D721Med (cell line): Measurements from ENCODE around the gene LPAR2.
"Not testable (repeated sequence)": the region's sequence is repeated elsewhere in the genome, so short reads cannot be mapped to it uniquely, and the experiment has no call there.

Source experiments
- DNase-seq: peaks from one replicate; pipeline ENCODE4 v3.0.0; 2011; ENCODE audit warnings: low spot score; ENCODE audit not compliant: insufficient read length
- FAIRE-seq: peaks from 2 replicates; lab custom pipeline; 2011; peaks lifted over from hg19 to GRCh38; lab: Jason Lieb, UNC
- CTCF ChIP-seq: IDR thresholded peaks from 2 replicates; pipeline ENCODE4 v1.5.1; 2012; ENCODE audit warnings: mild to moderate bottlenecking, control low read depth; ENCODE audit not compliant: insufficient read depth; ENCODE audit errors: missing control alignments

LPAR2 gene

DNA sequence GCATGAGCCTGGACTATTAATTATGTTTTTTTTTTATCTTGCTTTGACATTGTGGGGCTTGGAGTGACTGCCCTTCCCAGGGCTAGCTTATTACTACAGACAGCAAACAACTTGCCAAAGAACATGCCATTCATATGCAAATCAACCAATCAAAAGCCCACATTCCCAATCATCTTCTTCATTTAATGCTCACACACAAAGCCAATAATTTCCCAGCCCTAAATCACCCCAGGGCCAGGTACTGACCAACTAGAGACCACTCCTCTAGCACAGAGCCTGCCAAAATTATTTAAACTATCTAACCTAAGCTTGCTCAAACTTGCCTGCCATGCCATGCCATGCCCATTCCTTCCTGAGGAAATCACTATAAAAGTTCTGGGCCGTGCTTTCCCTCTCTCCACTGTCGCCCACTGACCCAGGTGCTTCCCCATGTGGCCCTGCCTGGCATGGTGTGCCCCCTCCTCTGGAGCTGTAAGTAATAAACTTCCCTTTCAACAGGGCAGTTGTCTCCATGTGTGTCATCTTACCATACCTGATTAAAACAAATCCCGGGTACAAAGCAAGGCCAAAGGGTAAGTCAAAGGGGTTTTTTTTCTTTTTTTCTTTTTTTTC, 25.2 kb downstream of the LPAR2 start:
- no peak for FAIRE-seq

GRCh38 chr19:19602136-19602712, 25.8 kb downstream of the LPAR2 start:
- no peak for TF ChIP-seq CTCF
- no peak for FAIRE-seq
- DNase-seq: no peak

More for the DNA sequence above, 25.2 kb downstream of the LPAR2 start:
- DNase-seq: no peak
- no peak for TF ChIP-seq CTCF

DNA sequence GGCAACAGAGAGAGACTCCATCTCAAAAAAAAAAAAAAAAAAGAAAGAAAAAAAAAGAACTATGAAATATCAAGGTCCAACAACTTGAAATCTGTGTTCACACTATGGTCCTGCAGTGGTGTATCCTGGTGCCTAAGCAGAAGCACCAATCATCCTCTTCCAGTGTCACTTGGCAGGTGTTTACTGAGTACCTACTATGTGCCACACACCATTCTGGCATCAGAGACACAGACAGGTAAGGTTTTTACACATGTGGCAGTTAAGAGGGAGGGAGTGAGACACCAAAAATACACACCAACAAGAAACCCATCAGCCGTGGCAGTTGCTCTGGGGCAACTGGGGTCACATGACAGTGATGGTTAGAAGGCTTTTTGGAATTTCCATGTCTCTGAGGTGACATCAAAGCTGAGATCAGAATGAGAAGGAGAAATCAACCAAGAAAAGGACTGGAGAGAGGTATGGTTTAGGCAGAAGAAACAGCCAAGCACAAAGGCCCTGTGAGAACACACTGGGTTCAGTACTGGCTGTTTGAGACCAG, 27.2 kb downstream of the LPAR2 start:
- TF ChIP-seq CTCF: no peak

DNA sequence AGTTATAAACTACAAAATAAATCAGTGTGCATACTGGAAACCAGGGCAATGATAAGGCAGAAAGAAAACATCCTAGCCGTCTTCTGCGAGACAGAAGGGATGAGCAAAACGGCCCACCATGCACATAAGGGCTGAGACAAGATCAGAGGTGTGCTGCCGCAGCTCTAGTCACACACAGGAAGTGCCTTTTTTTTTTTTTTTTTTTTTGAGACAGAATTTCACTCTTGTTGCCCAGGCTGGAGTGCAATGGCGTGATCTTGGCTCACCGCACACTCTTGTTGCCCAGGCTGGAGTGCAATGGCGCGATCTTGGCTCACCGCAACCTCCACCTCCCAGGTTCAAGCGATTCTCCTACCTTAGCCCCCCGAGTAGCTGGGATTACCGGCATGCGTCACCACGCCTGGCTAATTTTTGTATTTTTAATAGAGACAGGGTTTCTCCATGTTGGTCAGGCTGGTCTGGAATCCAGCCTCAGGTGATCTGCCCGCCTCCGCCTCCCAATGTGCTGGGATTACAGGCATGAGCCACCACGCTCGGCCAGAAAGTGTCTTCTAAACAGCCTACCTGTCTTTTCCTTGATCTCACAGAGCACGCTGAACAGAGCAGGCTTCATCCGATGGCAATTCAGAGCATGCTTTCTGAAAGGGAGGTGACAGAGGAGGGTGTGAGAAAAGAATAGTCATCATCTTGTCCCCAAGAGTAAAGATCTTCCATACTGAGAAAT, 29.1 kb downstream of the LPAR2 start:
- DNase-seq, FAIRE-seq: not testable (repeated sequence)

More for the DNA sequence above, 27.2 kb downstream of the LPAR2 start:
- FAIRE-seq (no peak), DNase-seq (no peak)

DNA sequence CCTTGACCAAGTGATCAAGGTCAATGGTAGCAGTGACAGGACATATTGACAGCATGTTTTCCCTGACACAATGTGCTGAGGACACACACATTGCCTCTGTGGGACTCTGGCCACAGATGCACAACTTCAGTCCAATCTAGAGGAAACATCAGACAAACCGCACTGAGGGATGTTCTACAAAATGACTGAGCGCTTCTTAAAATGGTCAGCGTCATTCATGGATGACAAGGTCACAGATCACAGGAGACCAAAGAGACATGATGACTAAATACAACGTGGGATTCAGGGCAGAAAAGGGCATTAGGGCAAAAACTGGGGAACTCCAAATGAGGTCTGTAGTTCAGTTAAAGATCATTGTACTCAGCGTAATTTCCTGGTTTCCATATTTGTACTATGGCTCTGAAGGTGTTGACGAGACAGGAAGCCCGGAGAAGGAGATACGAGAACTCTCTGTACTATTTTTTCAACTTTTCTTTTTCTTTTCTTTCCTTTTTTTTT, 30.2 kb downstream of the LPAR2 start:
- no peak for TF ChIP-seq CTCF
- FAIRE-seq (no peak), DNase-seq (no peak)

- TF ChIP-seq CTCF: no peak
- DNase-seq: no peak
- no peak for FAIRE-seq
Observed at GRCh38 chr19:19595171-19595701, 32.8 kb downstream of the LPAR2 start.

DNA sequence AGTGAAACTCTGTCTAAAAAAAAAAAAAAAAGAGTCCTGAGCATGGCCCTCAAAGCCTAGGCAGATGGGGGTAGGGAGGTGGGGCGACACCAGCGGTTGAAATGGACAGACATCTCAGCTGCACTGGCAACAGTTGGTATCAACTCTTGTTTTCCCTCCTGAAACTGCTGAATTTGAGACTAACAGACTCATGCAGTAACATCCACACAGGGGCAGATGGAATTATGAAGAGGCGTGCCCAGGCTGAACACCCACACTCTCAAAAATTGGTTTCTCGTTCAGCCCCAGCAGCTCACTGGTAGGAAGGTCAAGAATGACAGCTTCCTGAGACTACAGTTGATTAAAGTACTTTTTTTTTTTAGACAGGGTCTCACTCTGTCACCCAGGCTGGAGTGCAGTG, 33.6 kb downstream of the LPAR2 start:
- DNase-seq (no peak), FAIRE-seq (no peak)
- no peak for TF ChIP-seq CTCF
